PC-9 (cell line): Measurements from ENCODE around the gene NAALADL1. TPM values are rescaled to one million over a fixed set of nuclear protein-coding genes. Genes with fewer than 3 reads are reported as not detected.

Source experiments
- BruUV-seq: library from RNA; stranded (reverse); fragments of 400-500 nt; replicated peaks from 2 replicates; lab custom pipeline; 2021; lab: Mats Ljungman, UMichigan
- CTCF ChIA-PET: fragments of 300-600 bp; sonication (Branson Sonifier 250); formaldehyde crosslinking; loops from one replicate; lab custom pipeline; 2022; ENCODE audit warnings: antibody characterized with exemption; lab: Charles Lee
- POLR2A ChIA-PET: fragments of 300-600 bp; sonication (Branson Sonifier 250); formaldehyde crosslinking; loops from one replicate; lab custom pipeline; 2022; ENCODE audit warnings: antibody characterized with exemption; ENCODE audit not compliant: unreplicated experiment; lab: Charles Lee
- DNase-seq, 2 experiments: peaks; one replicate each; pipeline versions ENCODE4 v3.0.0 to v3.0.0-alpha.2; 2015 to 2022; ENCODE audit warnings: mixed read lengths in 1 of 2
- H2AFZ ChIP-seq: fragments of 200-600 bp; sonication (generic); 2 replicates; pipeline ENCODE4 v1.8.1; 2017; ENCODE audit warnings: antibody characterized with exemption
- H3F3A ChIP-seq: fragments of 200-600 bp; sonication (generic); 2 replicates; pipeline ENCODE4 v1.8.1; 2017; ENCODE audit warnings: antibody characterized with exemption, mild to moderate bottlenecking, low read depth; ENCODE audit not compliant: insufficient read depth
- H3K27ac ChIP-seq: fragments of 200-600 bp; sonication (generic); 2 replicates; pipeline ENCODE4 v1.6.1; 2016; ENCODE audit warnings: mixed run types
- H3K27me3 ChIP-seq: fragments of 200-600 bp; sonication (generic); 2 replicates; pipeline ENCODE4 v1.6.1; 2016; ENCODE audit warnings: low read depth, mixed run types; ENCODE audit not compliant: insufficient read depth
- H3K36me3 ChIP-seq: fragments of 200-600 bp; sonication (generic); 2 replicates; pipeline ENCODE4 v1.6.1; 2016; ENCODE audit warnings: low read depth, mixed run types
- H3K4me1 ChIP-seq: fragments of 200-600 bp; sonication (generic); replicated peaks from 2 replicates; pipeline ENCODE4 v1.6.1; 2016; ENCODE audit warnings: mixed run types; ENCODE audit not compliant: insufficient read depth
- H3K4me2 ChIP-seq: fragments of 200-600 bp; sonication (generic); 2 replicates; pipeline ENCODE4 v1.6.1; 2017; ENCODE audit warnings: mixed run types
- H3K4me3 ChIP-seq: fragments of 200-600 bp; sonication (generic); 2 replicates; pipeline ENCODE4 v1.6.1; 2016; ENCODE audit warnings: mixed run types
- H3K79me2 ChIP-seq: fragments of 200-600 bp; sonication (generic); 2 replicates; pipeline ENCODE4 v1.6.1; 2017; ENCODE audit warnings: low read depth, mixed run types
- H3K9me2 ChIP-seq: fragments of 200-600 bp; sonication (generic); 2 replicates; pipeline ENCODE4 v1.8.1; 2017; ENCODE audit warnings: mild to moderate bottlenecking; ENCODE audit not compliant: insufficient read depth
- H3K9me3 ChIP-seq: fragments of 200-600 bp; sonication (generic); 2 replicates; pipeline ENCODE4 v1.8.1; 2016; ENCODE audit warnings: low read depth; ENCODE audit not compliant: insufficient read depth
- H4K20me1 ChIP-seq: fragments of 200-600 bp; sonication (generic); 2 replicates; pipeline ENCODE4 v1.8.1; 2017; ENCODE audit not compliant: insufficient read depth
- CTCF ChIP-seq: fragments of 200-600 bp; sonication (generic); conservative IDR thresholded peaks from 2 replicates; pipeline ENCODE4 v1.6.1; 2017; ENCODE audit warnings: mixed run types, antibody characterized with exemption, mild to moderate bottlenecking, moderate library complexity
- EZH2 ChIP-seq: fragments of 200-600 bp; sonication (generic); IDR thresholded peaks from 2 replicates; pipeline ENCODE4 v1.8.0; 2017; ENCODE audit warnings: antibody characterized with exemption, low read depth
- intact Hi-C: fragments of 100-400 bp; cut with micrococcal nuclease; formaldehyde crosslinking; loops from one replicate; pipeline ENCODE4 v1.10.0; 2022; ENCODE audit not compliant: unreplicated experiment
- total RNA-seq: library from RNA; stranded (reverse); gene quantifications from 2 replicates; pipeline ENCODE4 v1.2.3, GENCODE V29; 2021

Gene NAALADL1
- total RNA-seq, 1 experiment from 2014 or later = not detected

GRCh38 chr11:65086809-65087208 lies 28.5 kb upstream of the NAALADL1 start:
- CTCF ChIA-PET = no interaction called here

DNA sequence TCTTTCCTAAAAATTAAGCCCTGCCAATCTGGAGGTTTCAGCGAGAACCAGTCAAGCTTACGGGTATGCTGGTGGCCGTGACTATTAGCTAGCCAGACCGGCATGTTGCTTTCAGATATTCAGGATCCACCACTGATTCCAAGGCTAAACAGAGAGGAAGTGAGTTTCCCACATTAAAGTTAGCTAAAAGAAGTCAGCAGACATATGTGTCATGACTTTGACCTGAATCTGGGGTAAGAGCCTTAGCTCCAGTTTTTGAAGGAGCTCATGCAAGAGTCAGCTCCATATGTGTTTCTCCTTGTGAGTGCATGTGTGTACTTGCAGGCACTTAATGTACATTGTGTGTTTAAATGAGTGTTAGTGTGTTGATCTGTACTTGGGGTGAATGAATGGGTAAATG lies 27.1 kb upstream of the NAALADL1 start:
- Histone ChIP-seq H2AFZ (no peak overlapping the region), H3F3A (peaks cover 18% of the 10 kb centered on the region), H3K79me2 (peaks cover 49% of the 10 kb centered on the region), H3K27me3 (no peaks in the 10 kb centered on the region), H3K4me1 (peaks cover 17% of the 10 kb centered on the region), H3K9me3 (no peaks in the 10 kb centered on the region), H4K20me1 (no peaks in the 10 kb centered on the region), H3K27ac (no peak overlapping the region), H3K36me3 (peaks cover 17% of the 10 kb centered on the region), H3K4me2 (peak overlapping the region; percentile 93), H3K9me2 (no peaks in the 10 kb centered on the region), H3K4me3 (peak overlapping the region; percentile 82; the same call in 1 of the 2 replicates)
- ChIA-PET CTCF (no interaction called here), POLR2A (interaction anchor here (0.5 to 0.7 kb wide), 2 partner anchors 11 to 15 kb away, joined by 3 to 6 read pairs; no protein-coding TSS in a partner anchor)
- intact Hi-C loops = no loop called here
- no TSS peak for BruUV-seq
- DNase-seq = no peak
- TF ChIP-seq EZH2 (no peak), CTCF (no peak)

More at GRCh38 chr11:65086809-65087208, 28.5 kb upstream of the NAALADL1 start:
- peaks cover 39% of the 10 kb centered on the region for H3K79me2 ChIP-seq
- no peaks in the 10 kb centered on the region for H3K9me2 ChIP-seq
- no peak overlapping the region for H3K4me3 ChIP-seq
- H3K27me3 ChIP-seq = no peaks in the 10 kb centered on the region
- no peaks in the 10 kb centered on the region for H3K9me3 ChIP-seq
- no peak overlapping the region for H2AFZ ChIP-seq
- H3K4me1 ChIP-seq = peaks cover 17% of the 10 kb centered on the region
- peaks cover 13% of the 10 kb centered on the region for H3K36me3 ChIP-seq
- no peak for DNase-seq
- intact Hi-C loops = no loop called here
- no peak for TF ChIP-seq EZH2
- no peak for TF ChIP-seq CTCF
- H4K20me1 ChIP-seq = no peaks in the 10 kb centered on the region
- peaks cover 18% of the 10 kb centered on the region; the same call in 1 of the 2 replicates for H3F3A ChIP-seq
- BruUV-seq = no TSS peak
- no peak overlapping the region for H3K4me2 ChIP-seq
- no peak overlapping the region for H3K27ac ChIP-seq
- POLR2A ChIA-PET = interaction anchor here (0.6 kb wide), 1 partner anchor 71 kb away, joined by 5 read pairs; no protein-coding TSS in a partner anchor

GRCh38 chr11:65084598-65085375 lies 26.4 kb upstream of the NAALADL1 start:
- no peaks in the 10 kb centered on the region for H4K20me1 ChIP-seq
- 0 out of 2 replicates have a peak overlapping the region, but pooled peaks have one; percentile 90 for H2AFZ ChIP-seq

More at GRCh38 chr11:65084598-65085375, 26.4 kb upstream of the NAALADL1 start:
- CTCF ChIA-PET = no interaction called here
- DNase-seq = no peak
- H3K36me3 ChIP-seq = peaks cover 20% of the 10 kb centered on the region
- TSS peak; percentile 66 for BruUV-seq
- POLR2A ChIA-PET = interaction anchor here (0.7 kb wide), 1 partner anchor 12 kb away, joined by 6 read pairs; no protein-coding TSS in a partner anchor
- H3K27ac ChIP-seq = peak overlapping the region; percentile 82
- intact Hi-C loops = loop anchor here (1.0 to 5.0 kb wide), 2 partner anchors 12 to 42 kb away; partner anchors contain the start of genes SAC3D1 and VPS51
- H3F3A ChIP-seq = peaks cover 13% of the 10 kb centered on the region
- no peak for TF ChIP-seq EZH2
- TF ChIP-seq CTCF = no peak
- peaks cover 49% of the 10 kb centered on the region for H3K79me2 ChIP-seq
- no peaks in the 10 kb centered on the region for H3K27me3 ChIP-seq
- no peaks in the 10 kb centered on the region for H3K9me3 ChIP-seq
- peak overlapping the region; percentile 93 for H3K4me2 ChIP-seq
- H3K4me3 ChIP-seq = peak overlapping the region; percentile 82
- peaks cover 17% of the 10 kb centered on the region for H3K4me1 ChIP-seq
- H3K9me2 ChIP-seq = no peaks in the 10 kb centered on the region
